ENCODE measurements around the gene HECTD4. TPM values are rescaled to one million over a fixed set of nuclear protein-coding genes. Genes with fewer than 3 reads are reported as not detected.
"Not testable (repeated sequence)": the region's sequence is repeated elsewhere in the genome, so short reads cannot be mapped to it uniquely, and the experiment has no call there.

The HECTD4 gene
- total RNA-seq, 2 donors from 2014 or later, result 54.2 to 75.4 TPM

- Histone ChIP-seq H3K4me1 (ENCODE audit: control insufficient read depth in 1 of 2, low read depth in 2 of 2) (peaks cover 0 to 12% of the 10 kb centered on the region in 2 donors), H3K4me3 (no peak overlapping the region), H3K27me3 (replicated peaks; ENCODE audit: insufficient read depth) (no peaks in the 10 kb centered on the region), H3K36me3 (no peaks in the 10 kb centered on the region), H3K9me3 (no peaks in the 10 kb centered on the region), H3K27ac (no peak overlapping the region)
- ATAC-seq (ENCODE audit: insufficient number of reproducible peaks, low FRiP score, low read depth), result no peak
- TF ChIP-seq CTCF (IDR thresholded peaks at IDR 0.05), result no peak
- DNase-seq (ENCODE audit: low spot score), result no peak
Measured at GRCh38 chr12:112350593-112351592, 31.3 kb downstream of the HECTD4 start.

GRCh38 chr12:112349431-112349830, 32.8 kb downstream of the HECTD4 start:
- Histone ChIP-seq H3K36me3 (no peaks in the 10 kb centered on the region), H3K4me1 (ENCODE audit: control insufficient read depth in 1 of 2, low read depth in 2 of 2) (peaks cover 0 to 12% of the 10 kb centered on the region in 2 donors), H3K27ac (no peak overlapping the region), H3K9me3 (no peaks in the 10 kb centered on the region), H3K27me3 (replicated peaks; ENCODE audit: insufficient read depth) (no peaks in the 10 kb centered on the region), H3K4me3 (no peak overlapping the region)
- TF ChIP-seq CTCF (IDR thresholded peaks at IDR 0.05), result no peak
- no peak for ATAC-seq (ENCODE audit: insufficient number of reproducible peaks, low FRiP score, low read depth)
- DNase-seq (ENCODE audit: low spot score), result no peak

- not testable (repeated sequence) for H3K36me3 ChIP-seq; H3K4me3 ChIP-seq; H3K27ac ChIP-seq; DNase-seq (ENCODE audit: low spot score); ATAC-seq (ENCODE audit: insufficient number of reproducible peaks, low FRiP score, low read depth); H3K9me3 ChIP-seq; H3K27me3 ChIP-seq (replicated peaks; ENCODE audit: insufficient read depth)
- H3K4me1 ChIP-seq (ENCODE audit: control insufficient read depth in 1 of 2, low read depth in 2 of 2), result peaks cover 0 to 12% of the 10 kb centered on the region in 2 donors
Measured at GRCh38 chr12:112348926-112349325, 33.3 kb downstream of the HECTD4 start.

GRCh38 chr12:112347581-112347982, 34.6 kb downstream of the HECTD4 start:
- Histone ChIP-seq H3K27ac (no peak overlapping the region), H3K36me3 (no peaks in the 10 kb centered on the region), H3K4me1 (ENCODE audit: control insufficient read depth in 1 of 2, low read depth in 2 of 2) (peaks cover 8% of the 10 kb centered on the region in 2 donors), H3K9me3 (no peaks in the 10 kb centered on the region), H3K27me3 (replicated peaks; ENCODE audit: insufficient read depth) (no peaks in the 10 kb centered on the region), H3K4me3 (no peak overlapping the region)
- TF ChIP-seq CTCF (IDR thresholded peaks at IDR 0.05), result no peak
- no peak for ATAC-seq (ENCODE audit: insufficient number of reproducible peaks, low FRiP score, low read depth)
- no peak for DNase-seq (ENCODE audit: low spot score)

- Histone ChIP-seq H3K4me1 (ENCODE audit: control insufficient read depth in 1 of 2, low read depth in 2 of 2) (peaks cover 8% of the 10 kb centered on the region in 2 donors), H3K4me3 (no peak overlapping the region), H3K9me3 (no peaks in the 10 kb centered on the region), H3K36me3 (no peaks in the 10 kb centered on the region), H3K27me3 (replicated peaks; ENCODE audit: insufficient read depth) (no peaks in the 10 kb centered on the region), H3K27ac (no peak overlapping the region)
- no peak for ATAC-seq (ENCODE audit: insufficient number of reproducible peaks, low FRiP score, low read depth)
- no peak for TF ChIP-seq CTCF (IDR thresholded peaks at IDR 0.05)
- DNase-seq (ENCODE audit: low spot score), result no peak
Measured at GRCh38 chr12:112346194-112346593, 36.0 kb downstream of the HECTD4 start.
